HG02938 (cell line): ENCODE data around the gene ENTPD8.
"Not testable (repeated sequence)": the region's sequence is repeated elsewhere in the genome, so short reads cannot be mapped to it uniquely, and the experiment has no call there.

Experiments
- ATAC-seq: cut with Tn5 transposase; IDR thresholded peaks from one replicate; pipeline ENCODE4 v1.9.1; 2021; ENCODE audit warnings: mild to moderate bottlenecking, moderate library complexity; ENCODE audit not compliant: unreplicated experiment

Gene ENTPD8

DNA sequence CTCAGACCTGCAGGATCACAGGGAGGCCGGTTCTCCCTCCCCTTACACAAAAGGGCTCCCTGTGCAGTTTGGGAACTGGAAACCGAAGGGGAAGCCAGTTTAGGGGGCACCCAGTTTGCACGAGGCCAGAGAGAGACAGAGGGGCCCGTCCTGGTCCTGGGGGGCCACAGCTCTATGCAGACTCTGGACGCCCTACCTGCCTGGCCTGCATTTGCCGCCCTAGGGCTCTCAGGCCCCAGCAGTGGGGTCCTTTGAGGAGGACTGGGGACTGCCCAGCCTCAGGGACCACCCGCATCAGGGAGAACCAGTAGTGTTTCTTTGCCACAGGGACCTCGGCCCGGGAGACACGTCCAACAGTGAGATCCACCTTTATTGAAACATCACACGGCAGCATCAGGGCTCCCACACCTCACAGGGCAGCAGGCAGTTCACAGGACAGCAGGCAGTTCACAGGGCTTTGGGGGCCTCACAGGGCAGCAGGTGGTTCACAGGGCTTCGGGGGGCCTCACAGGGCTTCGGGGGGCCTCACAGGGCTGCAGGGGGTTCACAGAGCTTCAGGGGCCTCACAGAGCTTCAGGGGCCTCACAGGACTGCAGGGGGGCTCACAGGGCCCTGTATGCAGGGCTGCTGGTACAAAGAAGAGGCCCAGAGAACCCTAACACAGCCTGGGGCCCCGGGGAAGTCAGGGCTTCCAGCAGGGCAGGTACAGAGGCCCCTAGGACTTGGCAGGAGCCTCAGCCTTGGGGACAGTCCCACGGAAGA is 18.6 kb upstream of the ENTPD8 start:
- ATAC-seq: no peak

DNA sequence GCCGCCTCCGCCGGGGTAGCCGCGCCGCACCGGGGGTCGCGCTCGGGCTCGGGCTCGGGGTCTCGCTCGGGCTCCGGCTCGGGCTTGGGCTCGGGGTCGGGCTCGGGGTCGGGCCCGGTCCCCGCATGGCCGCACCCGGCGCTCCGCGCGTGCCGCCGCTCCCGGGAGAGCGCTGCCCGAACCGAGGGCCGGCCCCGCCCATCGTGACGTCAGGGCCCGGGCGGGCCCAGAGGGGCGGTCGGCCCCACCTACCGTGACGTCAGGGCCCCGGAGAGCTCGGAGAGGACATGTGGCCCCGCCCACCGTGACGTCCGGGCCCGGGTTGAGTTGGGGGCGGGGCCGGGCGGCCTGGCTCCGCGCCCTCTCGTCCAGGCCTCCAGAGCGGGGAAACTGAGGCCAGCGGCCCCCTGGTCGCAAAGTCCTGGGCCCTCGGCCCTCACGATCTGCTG is 18.0 kb upstream of the ENTPD8 start, which contains the start of gene NSMF:
TSS of gene NSMF (minus strand) at position 183 of the 449 bp plus-strand sequence. CDS start 232 bp downstream, outside the sequence.
- peak; percentile 45 for ATAC-seq

DNA sequence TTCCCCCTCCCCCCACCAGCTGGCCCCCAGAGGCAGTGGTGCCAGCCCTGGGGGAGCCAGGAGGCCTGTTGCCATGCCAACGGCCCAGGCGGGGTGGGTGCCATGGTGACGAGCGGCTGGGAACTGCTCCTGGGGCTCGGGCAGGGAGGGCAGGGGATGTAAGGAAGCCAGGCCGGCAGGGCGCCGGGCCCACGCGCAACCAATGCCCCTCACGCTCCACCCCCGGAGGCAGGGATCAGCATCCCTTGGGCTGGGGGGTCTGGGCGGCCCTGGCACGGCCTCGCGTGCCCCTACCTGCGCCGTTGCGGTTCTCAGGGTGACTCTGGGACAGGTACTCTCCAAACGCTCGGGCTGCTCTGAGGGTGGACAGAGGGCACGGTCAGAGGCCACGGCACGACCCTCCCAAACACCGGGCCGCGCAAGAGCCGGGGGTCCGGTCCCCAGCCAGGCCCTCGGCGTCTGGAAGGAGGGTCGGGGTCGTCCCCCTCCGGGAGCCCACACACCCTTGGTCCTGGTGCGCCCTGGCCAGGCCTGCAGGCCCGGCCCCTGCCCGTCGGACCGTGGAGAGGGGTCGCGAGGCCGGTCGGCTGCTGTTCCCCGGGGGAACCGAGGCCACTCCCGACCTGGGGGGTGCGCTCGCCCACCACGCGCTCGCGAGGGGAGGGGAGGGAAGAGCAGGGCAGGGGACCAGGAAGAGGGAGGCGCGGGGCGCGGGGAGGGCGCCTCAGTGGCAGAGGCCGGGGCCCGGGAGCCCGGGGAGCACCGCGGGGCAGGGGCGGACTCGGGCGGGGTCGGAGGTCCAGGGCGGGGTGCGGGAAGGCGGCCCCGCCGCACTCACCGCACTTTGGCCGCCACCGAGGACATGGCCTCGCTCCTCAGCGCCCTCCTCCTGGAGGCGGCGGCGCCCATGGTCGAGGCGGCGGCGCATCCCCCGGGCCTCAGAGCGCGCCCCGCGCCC is 17.3 kb upstream of the ENTPD8 start:
- no peak for ATAC-seq

DNA sequence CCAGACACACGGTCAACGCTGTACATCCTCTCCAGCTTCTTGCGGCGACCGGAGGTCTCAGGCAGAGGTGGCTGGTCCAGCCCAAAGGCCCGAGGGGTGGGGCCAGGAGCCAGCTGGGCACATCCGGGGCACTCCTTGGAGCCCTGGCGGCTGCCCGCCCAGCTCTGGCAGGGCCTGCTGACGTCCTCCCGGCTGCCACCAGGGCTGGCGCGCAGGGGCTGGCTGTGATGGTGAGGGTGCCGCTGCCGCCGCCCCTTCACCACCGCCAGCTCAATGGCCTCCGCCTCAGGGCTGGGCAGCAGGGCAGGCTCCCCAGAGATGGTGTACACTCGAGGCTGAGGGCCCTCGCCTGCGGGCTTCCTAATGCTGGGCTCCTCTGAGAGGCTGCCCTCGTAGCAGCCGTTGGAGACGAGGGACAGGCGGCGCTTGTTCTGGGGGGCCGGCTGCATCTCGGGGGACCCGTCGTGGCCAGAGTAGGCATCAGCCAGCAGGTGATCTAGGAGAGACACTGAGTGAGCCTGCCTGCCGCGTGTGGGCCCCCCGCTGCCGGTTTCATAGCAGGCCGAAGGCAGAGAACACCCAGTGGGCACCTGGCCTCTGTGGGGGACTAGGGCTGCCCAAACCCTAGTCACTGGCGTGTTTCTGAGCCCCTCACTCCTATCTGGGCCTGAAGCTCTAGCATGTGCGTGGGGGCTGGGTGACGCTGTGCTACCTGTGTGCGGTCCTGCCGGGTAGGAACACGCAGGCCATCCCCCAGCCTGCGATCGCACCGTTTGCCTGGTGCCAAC is 16.4 kb upstream of the ENTPD8 start:
- no peak for ATAC-seq

DNA sequence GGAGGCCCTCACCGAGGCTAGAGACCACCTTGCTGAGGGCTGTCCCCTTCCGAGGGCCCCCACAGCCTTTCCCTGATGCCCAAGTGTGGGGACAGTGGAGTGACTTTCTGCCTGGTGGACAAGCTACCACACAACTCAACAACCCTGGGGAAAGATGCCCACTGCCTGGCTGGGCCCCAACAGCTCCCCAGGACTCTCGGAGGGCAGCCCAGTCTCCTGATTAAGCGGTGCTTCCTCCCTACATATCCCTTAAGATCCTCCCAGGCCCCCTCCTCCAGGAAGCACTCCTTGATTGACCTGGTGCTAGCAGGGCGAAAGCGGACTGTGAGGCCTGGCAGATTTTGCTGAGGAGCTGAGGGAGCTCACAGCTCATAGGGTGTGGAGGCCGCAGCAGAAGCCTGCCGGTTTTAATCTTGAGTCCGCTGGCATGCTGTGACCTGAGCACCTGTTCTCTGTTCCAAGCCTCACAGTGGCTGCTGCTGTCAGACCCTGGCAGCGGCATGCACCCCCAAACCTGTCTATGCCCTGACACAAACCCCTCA is 15.8 kb upstream of the ENTPD8 start:
- ATAC-seq: no peak

DNA sequence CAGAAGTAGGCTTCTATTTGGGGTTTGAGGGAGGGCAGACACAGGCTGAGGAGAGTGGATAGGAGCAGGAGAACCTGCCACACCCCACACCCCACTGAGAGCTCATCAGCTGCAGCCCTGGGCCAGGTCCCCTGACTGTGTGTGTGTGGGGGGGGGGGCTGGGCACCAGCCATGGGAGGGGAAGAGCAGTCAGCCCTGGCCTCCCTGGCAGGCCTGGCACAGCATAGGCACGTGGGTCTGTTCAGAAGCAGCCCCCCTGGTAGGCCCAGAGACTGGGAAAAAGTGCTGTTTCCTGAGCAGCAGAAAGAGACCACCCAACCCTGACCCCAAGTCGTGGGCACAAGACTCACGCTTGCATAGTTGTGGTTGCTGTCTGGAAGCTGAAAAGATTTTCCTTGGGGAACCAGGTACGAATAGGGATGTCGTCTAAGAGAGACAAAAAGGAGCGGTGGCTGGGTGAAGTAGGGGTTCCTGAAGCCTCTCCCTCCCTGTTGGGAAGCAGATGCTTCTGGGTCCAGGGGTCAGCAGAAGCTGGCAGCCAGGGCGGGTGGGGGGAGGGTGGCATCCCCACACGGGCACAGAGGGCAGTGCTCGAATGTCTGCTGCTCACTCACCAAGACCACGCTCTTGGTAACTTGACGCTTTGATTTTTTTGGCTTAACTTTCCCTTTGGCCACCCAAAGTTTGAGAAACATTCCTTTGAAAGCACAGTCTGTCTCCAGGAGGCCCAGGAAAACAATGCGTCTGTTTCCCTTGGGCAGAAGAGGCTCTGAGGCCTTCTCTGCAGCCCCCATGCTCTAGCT is 15.1 kb upstream of the ENTPD8 start:
- no peak for ATAC-seq

DNA sequence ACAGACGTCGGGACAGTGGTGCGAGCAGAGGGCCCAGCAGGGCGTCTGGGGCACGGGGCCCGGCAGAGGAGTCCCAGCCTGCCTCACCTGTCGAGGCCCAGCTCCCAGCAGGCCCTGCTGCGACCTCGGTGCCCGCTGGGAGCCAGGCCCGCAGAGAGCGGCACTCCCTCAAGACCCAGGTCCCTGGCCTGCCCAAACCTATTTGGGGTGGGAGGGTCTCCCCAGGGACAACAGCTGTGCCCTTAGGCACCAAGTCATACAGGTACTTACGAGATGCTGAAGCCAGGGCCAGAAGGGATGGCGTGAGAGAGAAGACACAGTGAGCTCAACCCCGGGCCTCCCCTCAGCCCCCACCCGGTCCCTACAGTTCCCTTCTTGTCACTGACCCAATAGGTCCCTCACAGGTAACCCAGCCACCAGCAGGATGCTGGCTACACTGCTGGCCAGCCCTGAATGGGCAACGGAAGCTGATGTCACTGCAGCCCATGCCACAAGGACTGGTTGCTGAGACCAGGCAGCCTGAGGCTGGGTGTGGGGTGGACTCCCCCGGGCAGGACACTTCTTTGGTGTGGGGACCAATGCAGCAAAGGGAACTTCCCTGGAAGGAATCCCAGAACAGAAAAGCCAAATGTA is 14.3 kb upstream of the ENTPD8 start:
- ATAC-seq: no peak

DNA sequence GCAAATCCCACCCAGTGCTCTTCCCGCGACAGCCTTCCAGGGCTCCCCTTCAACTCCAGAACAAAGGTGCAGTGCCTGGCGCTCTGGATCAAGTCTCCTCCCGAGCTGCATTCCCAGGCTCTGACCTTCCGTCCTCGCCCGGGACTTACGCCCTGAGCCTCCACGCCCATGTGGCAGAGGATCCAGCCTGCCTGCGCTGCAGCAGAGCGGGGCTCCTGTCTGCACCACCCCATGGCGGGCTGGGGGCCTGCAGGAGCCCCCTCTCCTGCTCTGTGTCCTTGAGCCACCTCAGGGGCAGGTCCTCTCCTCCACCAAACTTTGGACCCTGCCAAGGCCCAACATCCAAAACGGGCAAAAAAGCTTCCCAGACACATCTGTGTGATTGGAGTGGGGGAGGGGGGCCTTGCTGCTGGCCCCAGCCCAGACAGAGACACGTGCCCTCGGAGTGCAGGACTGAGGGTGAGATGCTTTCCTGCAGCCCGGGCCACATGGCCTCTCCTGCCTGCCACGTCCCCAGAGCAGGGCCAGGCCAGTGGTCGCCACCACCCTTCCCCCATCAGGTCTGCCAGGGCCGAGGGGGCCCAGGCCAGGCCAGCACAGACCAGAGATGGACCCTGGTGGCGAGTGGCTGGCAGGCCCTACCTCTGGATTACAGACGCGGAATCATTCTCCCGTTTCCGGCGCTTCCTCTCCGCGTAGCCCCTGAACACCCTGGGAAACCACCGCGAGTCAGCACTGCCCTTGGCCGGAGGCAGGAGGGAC is 13.6 kb upstream of the ENTPD8 start:
- ATAC-seq: no peak

DNA sequence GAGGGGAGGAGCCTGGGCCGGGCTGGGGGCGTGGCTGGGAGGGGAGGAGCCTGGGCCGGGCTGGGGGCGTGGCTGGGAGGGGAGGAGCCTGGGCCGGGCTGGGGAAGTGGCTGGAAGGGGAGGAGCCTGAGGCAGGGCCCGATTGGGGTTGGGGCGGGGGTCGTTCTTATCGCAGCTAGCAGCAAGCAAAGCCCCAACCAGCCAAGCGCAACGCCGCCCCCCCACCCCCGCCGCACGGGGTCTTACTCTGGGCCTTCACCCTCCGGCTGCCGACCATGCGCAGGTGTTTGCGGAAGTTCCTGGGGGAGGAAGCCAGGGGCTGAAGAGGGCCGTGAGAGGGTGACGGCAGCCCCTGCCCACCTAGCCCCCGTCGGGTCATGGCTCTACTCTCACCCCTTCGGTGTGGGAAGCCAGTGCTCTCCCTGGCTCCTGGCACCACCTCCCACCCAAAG is 13.0 kb upstream of the ENTPD8 start:
- ATAC-seq: no peak

DNA sequence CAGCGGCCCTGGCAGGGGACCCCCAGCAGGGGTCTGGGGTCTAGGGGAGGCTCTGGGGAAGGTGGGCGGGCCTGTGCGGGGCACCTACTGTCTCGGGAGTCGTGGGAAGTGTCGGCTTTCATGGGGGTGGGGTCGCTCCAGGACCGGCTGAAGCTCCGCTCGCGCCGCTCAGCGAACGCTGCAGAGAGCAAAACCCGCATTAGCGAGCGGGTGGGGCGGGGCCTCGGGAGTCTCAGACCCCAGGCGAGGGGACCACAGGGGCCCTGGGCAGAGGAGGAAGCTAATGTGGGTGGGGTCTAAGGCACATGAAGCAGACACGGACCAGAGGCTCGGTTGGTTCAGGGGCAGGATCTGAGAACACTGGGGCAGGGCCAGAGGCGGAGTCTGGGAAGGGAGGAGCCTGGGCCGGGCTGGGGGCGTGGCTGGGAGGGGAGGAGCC is 12.5 kb upstream of the ENTPD8 start:
- ATAC-seq: no peak

DNA sequence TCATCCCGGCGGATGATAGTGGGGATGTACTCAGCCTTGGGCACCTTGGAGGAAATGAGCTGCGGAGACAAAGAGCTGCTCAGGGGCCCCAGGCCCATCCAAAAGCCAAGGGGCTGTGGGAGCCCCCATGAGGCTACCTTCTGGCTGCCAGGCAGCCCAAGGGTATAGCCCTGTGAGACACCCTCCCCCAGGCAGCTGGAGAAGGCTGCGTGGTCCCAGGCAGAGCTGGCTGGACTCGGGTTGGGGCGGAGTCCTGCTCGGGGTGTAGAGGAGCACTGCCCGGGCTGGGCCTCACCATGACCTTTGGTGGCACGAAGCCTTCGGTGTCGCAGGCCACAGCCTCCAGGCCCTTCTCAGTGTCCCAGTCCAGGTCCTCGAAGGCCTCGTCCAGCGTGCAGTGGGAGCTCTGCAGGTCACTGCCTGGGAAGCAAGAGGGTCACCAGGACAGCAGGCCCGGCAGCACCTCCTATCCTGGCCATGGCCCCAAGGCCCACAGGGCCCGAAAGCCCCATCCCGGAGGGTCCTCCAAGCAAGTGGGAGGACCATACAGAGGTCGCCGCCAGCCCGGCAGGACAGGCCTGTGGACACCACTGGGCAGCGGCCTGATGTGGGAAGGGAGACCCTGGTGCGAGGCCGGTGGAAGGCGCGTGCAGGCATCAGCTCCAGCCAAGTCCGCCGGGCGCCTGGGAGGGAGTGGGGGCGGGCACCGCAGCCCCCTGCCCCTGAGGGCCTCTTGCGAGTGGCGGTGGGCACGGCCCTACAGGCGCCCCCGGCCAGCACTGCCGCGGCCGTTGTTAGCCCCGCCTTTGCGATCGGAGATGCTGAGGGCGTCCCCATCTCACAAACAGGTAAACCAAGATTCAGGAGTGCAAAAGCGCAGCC is 11.8 kb upstream of the ENTPD8 start:
- no peak for ATAC-seq

DNA sequence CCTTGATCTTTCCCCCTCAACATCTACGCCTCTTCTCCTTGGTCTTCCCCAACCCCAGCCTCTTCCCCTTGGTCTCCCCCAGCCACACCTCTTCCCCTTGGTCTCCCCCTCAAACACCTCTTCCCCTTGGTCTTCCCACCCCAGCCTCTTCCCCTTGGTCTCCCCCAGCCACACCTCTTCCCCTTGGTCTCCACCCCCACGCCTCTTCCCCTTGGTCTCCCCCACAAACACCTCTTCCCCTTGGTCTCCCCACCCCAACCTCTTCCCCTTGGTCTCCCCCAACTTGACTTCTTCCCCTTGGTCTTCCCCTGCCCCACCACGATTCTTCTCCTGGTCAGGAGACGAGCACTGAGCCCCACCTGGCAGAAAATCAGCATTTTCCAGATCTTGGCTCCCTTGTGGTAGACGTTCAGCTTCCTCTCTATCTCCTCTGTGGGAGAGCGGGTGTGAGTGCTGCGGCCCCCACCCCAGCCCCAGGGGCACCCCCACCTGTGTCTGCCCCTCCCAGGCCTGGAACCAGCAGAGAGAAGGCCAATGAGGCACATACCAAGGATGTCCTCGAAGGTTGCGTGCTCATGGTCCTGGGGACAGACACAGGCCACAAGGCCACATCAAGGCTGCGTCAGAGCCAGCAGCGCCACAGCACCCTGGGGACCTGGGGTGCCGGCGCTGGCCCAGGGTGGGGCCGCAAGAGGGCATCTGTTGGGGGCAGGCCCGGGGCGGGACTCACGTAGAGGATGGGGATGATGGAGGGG is 11.0 kb upstream of the ENTPD8 start:
- ATAC-seq: no peak

DNA sequence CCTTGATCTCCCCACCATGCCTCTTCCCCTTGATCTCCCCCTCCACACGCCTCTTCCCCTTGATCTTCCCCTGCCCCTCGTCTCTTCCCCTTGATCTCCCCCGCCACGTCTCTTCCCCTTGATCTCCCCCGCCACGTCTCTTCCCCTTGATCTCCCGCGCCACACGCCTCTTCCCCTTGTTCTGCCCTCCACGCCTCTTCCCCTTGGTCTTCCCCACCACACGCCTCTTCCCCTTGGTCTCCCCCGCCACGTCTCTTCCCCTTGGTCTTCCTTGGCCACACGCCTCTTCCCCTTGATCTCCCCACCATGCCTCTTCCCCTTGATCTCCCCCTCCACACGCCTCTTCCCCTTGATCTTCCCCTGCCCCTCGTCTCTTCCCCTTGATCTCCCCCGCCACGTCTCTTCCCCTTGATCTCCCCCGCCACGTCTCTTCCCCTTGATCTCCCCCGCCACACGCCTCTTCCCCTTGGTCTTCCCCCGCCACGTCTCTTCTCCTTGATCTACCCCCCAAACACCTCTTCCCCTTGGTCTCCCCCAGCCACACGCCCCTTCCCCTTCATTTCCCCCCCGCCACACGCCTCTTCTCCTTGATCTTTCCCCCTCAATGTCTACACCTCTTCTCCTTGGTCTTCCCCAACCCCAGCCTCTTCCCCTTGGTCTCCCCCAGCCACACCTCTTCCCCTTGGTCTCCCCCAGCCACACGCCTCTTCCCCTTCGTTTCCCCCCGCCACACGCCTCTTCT is 10.3 kb upstream of the ENTPD8 start:
- not testable (repeated sequence) for ATAC-seq

DNA sequence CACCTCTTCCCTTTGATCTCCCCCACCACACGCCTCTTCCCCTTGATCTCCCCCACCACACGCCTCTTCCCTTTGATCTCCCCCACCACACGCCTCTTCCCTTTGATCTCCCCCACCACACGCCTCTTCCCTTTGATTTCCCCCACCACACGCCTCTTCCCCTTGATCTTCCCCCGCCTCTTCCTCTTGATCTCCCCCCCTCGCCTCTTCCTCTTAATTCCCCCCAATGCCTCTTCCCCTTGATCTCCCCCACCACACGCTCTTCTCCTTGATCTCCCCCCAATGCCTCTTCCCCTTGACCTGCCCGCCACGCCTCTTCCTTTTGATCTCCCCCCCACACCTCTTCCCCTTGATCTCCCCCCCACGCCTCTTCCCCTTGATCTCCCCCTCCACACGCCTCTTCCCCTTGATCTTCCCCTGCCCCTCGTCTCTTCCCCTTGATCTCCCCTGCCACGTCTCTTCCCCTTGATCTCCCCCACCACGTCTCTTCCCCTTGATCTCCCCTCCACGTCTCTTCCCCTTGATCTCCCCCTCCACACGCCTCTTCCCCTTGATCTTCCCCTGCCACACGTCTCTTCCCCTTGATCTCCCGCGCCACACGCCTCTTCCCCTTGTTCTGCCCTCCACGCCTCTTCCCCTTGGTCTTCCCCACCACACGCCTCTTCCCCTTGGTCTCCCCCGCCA is 9.5 kb upstream of the ENTPD8 start:
- ATAC-seq: not testable (repeated sequence)

DNA sequence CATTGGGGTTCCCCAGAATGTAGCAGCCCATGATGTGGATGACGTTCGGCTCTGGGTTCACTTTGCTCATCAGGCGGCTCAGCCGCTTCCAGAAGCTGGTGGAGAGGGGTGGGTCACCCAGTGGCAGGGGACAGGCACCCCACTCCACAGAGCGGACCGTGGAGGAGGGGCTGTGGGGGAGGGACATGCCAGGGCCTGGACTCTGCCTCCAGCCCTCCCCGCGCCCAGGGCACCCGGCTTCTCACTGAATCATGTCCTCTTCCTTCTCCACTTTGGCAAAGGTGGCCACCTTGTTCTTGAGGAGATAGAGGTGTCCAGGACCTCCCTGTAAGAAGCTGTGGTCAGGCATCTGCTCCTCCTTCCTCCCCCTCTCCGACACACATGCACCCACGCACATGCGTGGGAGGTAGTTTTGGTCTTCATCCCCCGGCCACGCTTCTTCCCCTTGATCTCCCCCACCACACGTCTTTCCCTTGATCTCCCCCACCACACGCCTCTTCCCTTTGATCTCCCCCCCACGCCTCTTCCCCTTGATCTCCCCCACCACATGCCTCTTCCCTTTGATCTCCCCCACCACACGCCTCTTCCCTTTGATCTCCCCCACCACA is 8.9 kb upstream of the ENTPD8 start:
- ATAC-seq: no peak
